ENCODE data around the gene N4BP3. TPM values are rescaled to one million over a fixed set of nuclear protein-coding genes. Genes with fewer than 3 reads are reported as not detected.

Gene N4BP3
- total RNA-seq, 1 donor from 2014 or later = 1.3 TPM

DNA sequence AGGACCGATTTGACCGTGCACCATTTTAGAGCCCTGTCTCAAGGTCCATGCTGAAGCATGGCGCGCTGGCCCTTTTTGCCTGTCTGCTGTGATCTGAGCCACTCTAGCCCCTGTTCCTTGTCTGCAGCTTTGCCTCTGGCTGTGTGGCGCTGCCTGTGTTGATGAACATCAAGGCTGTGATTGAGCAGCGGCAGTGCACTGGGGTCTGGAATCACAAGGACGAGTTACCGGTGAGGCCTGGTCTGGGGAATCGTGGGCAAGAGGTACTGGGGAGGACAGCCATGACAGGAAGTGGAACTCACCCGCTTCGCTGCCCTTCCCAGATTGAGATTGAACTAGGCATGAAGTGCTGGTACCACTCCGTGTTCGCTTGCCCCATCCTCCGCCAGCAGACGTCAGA, 34.1 kb downstream of the N4BP3 start:
- H3K9me3 Mint-ChIP-seq = no peaks in the 10 kb centered on the region
- H3K36me3 Mint-ChIP-seq (ENCODE audit: low read depth) = peaks cover 12% of the 10 kb centered on the region

DNA sequence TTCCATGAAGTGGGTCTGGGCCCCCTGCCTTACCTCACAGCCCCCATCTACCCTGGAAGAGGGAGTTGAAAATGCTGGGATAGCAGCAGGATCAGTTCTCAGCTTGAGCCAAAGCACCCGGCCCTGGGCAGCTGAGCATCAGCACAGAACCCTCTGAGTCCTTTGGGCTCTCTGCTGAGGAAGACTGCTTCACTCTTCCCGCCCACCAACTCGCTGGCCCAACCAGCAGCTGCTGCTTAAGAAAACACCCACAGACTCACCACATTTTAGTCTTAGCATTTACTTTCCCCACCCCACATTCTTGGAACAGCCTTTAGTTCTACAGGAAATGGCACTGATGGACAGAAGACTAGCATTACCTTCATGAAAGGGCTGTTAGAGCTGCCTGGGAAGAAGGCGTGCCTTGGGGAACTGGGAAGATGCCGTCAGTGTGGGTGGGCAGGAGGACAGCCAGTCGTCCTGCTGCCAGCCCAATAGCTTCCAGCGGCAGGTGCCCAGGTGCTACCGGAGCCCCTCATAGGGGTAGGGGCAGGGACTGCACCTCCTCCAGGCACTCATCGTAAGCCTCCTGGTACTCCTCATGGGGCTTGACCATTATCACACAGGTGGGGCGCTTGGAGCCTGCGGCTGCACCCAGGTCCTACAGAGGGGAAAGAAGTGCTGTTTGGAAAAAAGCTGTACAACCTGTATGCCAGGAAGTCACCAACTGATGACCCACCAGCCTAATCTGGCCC, 36.0 kb downstream of the N4BP3 start:
- TF ChIP-seq, protein P1, sequence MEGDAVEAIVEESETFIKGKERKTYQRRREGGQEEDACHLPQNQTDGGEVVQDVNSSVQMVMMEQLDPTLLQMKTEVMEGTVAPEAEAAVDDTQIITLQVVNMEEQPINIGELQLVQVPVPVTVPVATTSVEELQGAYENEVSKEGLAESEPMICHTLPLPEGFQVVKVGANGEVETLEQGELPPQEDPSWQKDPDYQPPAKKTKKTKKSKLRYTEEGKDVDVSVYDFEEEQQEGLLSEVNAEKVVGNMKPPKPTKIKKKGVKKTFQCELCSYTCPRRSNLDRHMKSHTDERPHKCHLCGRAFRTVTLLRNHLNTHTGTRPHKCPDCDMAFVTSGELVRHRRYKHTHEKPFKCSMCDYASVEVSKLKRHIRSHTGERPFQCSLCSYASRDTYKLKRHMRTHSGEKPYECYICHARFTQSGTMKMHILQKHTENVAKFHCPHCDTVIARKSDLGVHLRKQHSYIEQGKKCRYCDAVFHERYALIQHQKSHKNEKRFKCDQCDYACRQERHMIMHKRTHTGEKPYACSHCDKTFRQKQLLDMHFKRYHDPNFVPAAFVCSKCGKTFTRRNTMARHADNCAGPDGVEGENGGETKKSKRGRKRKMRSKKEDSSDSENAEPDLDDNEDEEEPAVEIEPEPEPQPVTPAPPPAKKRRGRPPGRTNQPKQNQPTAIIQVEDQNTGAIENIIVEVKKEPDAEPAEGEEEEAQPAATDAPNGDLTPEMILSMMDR (conservative IDR thresholded peaks at IDR 0.05) = no peak
- Mint-ChIP-seq H3K27ac (ENCODE audit: unreplicated experiment) (no peak overlapping the region), H3K36me3 (ENCODE audit: low read depth) (peaks cover 9% of the 10 kb centered on the region), H3K9me3 (no peaks in the 10 kb centered on the region), H3K27me3 (ENCODE audit: low read depth) (peaks cover 5% of the 10 kb centered on the region), H3K4me1 (peaks cover 22% of the 10 kb centered on the region), H3K4me3 (peak overlapping the region; percentile 27)
- DNase-seq (ENCODE audit: low read depth, low spot score) = no peak

More for the DNA sequence above, 34.1 kb downstream of the N4BP3 start:
- Mint-ChIP-seq H3K27ac (ENCODE audit: unreplicated experiment) (no peak overlapping the region), H3K27me3 (ENCODE audit: low read depth) (peaks cover 2% of the 10 kb centered on the region), H3K4me1 (peaks cover 8% of the 10 kb centered on the region), H3K4me3 (no peak overlapping the region)
- no peak for DNase-seq (ENCODE audit: low read depth, low spot score)
- TF ChIP-seq, protein P1 (conservative IDR thresholded peaks at IDR 0.05) = no peak

DNA sequence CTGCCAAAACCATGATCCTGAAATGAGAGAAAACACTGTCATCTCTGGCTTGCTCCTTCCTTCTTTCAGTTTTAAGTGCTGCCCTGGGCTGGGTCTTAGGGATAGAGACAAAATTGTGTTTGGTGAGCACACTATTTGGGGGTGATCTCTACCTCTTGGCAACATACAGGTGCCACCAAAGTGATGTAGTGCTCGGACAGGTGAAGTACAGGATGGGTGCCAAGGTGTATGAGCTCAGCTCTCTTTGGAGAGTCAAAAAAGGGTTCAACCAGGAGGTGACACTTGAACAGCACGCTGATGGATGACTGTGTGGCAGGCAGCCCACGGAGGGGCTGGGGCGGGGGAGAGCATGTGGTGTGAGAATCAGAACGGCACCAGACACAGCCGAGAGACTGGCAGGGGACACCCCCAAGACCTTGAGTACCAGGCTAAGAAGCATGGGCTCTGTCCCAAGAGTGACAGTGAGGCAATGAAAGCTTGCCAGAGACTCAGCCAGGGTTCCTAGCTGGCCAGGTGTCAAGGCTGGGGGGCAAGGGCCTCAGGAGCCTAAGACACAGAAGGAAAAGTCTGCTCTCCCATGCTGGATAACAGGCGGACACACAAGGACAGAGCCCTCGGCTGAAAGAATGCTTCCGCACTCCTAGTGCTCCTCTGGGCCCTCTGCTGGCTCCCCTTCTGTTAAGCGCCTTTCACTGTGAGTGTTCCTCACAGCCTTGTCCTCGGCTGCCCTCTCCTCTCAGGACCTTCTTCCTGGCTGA, 37.8 kb downstream of the N4BP3 start:
- Mint-ChIP-seq H3K27me3 (ENCODE audit: low read depth) (peaks cover 5% of the 10 kb centered on the region), H3K4me1 (peaks cover 22% of the 10 kb centered on the region), H3K4me3 (peak overlapping the region; percentile 95), H3K36me3 (ENCODE audit: low read depth) (peaks cover 9% of the 10 kb centered on the region), H3K9me3 (no peaks in the 10 kb centered on the region), H3K27ac (ENCODE audit: unreplicated experiment) (no peak overlapping the region)
- DNase-seq (ENCODE audit: low read depth, low spot score) = no peak
- TF ChIP-seq, protein P1 (conservative IDR thresholded peaks at IDR 0.05) = no peak

DNA sequence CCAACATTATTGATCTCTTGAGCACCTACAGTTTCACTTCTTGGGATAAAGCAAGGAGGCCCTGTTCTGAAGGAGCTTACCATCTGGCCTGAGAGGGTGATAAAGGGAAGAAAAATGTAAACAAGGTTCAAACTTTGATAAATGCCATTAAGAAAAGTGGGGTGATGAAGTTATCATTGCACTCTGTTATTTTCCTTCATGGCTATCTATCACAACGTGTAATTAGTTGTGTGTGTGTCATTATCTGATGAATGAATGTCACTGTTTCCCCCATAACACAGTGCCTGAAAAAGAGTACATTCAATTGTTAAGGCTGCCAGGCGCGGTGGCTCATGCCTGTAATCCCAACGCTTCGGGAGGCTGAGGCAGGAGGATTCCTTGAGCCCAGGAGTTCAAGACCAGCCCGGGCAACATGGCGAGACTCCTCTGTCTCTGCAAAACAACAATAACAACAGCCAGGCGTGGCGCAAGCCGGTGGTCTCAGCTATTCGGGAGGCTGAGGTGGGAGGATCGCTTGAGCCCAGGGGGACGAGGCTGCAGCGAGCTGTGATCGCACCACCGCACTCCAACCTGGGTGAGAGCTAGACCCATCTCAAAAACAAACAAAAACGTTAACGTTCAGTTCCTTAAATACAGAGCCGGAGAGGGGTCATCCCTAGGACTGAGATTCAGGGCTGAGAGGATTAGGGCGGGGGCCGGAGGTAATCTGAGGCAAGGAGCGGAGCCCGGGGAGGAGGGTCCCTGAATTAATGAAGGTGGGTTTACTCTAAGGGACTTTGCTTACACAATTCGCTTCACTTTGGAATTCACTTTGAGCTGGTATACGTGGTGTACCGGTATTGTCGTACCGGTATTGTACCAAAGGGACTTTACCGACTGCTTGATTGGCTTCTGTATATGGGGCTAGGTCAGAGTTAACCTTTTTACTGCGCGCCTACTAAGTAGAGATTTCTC, 39.4 kb downstream of the N4BP3 start:
- TF ChIP-seq, protein P1 (conservative IDR thresholded peaks at IDR 0.05) = no peak

More for the DNA sequence above, 39.4 kb downstream of the N4BP3 start:
- H3K9me3 Mint-ChIP-seq = no peaks in the 10 kb centered on the region
- peaks cover 5% of the 10 kb centered on the region for H3K36me3 Mint-ChIP-seq (ENCODE audit: low read depth)
- H3K4me1 Mint-ChIP-seq = peaks cover 22% of the 10 kb centered on the region
- peak overlapping the region; percentile 85 for H3K27ac Mint-ChIP-seq (ENCODE audit: unreplicated experiment)
- peaks cover 5% of the 10 kb centered on the region for H3K27me3 Mint-ChIP-seq (ENCODE audit: low read depth)
- no peak for DNase-seq (ENCODE audit: low read depth, low spot score)
- peak overlapping the region; percentile 95 for H3K4me3 Mint-ChIP-seq
